Left ventricle myocardium inferior (tissue), 1 donor: ENCODE measurements around the gene FGF12. TPM values are rescaled to one million over a fixed set of nuclear protein-coding genes. Genes with fewer than 3 reads are reported as not detected.
A peak's percentile ranks its signal among the peaks of the same experiment; 100 is the strongest.

Experiments
- DNase-seq: peaks from one replicate; pipeline ENCODE4 v3.0.0-alpha.2; 2020
- H3K27ac ChIP-seq: fragments of 200-600 bp; replicated peaks from 2 replicates; pipeline ENCODE4 v1.8.0; 2021
- H3K27me3 ChIP-seq: fragments of 200-600 bp; 2 replicates; pipeline ENCODE4 v1.8.0; 2021; ENCODE audit warnings: low read depth
- H3K36me3 ChIP-seq: fragments of 200-600 bp; 2 replicates; pipeline ENCODE4 v1.8.0; 2021
- H3K4me1 ChIP-seq: fragments of 200-600 bp; 2 replicates; pipeline ENCODE4 v1.8.0; 2021
- H3K4me3 ChIP-seq: fragments of 200-600 bp; 2 replicates; pipeline ENCODE4 v1.8.0; 2021; ENCODE audit warnings: mild to moderate bottlenecking, moderate library complexity
- H3K9me3 ChIP-seq: fragments of 200-600 bp; replicated peaks from 2 replicates; pipeline ENCODE4 v1.8.0; 2021
- intact Hi-C: fragments of 100-400 bp; cut with micrococcal nuclease; formaldehyde crosslinking; loops from one replicate; pipeline ENCODE4 v1.11.0; 2022
- total RNA-seq: library from RNA; stranded (reverse); fragmentation: NEBNext Ultra II Directional; extraction: Animal tissue kit (Norgen Biotek cat#: 25700); gene quantifications from one replicate; pipeline ENCODE4 v1.2.1, GENCODE V29; 2021
- TF ChIP-seq, protein P1 (sequence below): fragments of 200-600 bp; IDR thresholded peaks from 2 replicates; pipeline ENCODE4 v1.8.0; 2021; ENCODE audit warnings: antibody characterized with exemption, mild to moderate bottlenecking, borderline replicate concordance
- donor health status: DM: no; HTN: yes; CAD: no; lungs with severe emphysema.

The FGF12 gene
- total RNA-seq, 1 donor from 2014 or later, result 325 TPM

DNA sequence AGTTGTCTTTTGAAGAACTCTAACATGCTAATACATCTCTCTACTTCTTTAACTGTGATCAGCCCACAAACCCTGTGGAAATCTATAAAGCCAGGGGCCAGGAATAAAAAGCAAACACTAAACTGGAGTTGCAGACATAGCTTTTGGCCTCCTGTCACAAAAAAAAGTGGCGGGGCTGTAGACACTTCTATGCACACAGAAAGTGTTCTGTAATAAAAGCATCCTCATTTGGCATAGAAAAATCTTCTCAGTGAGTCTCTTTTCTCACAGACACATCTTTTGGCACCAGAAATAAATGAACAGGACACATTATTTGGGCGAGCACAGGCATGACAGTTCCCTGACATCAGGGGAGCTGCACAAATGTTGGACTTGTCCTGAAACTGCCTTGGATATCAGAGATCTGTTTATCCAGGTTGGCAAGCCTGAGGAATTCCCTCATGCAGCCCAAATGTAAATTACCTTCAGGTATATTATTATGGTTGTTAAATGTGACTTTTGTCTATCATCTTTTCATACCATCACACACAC is 355.4 kb downstream of the FGF12 start:
- Histone ChIP-seq H3K9me3 (no peaks in the 10 kb centered on the region), H3K27ac (no peak overlapping the region), H3K36me3 (no peaks in the 10 kb centered on the region), H3K27me3 (no peaks in the 10 kb centered on the region), H3K4me1 (peaks cover 55% of the 10 kb centered on the region), H3K4me3 (no peak overlapping the region)
- no peak for DNase-seq
- intact Hi-C loops, result no loop called here
- TF ChIP-seq, protein P1, sequence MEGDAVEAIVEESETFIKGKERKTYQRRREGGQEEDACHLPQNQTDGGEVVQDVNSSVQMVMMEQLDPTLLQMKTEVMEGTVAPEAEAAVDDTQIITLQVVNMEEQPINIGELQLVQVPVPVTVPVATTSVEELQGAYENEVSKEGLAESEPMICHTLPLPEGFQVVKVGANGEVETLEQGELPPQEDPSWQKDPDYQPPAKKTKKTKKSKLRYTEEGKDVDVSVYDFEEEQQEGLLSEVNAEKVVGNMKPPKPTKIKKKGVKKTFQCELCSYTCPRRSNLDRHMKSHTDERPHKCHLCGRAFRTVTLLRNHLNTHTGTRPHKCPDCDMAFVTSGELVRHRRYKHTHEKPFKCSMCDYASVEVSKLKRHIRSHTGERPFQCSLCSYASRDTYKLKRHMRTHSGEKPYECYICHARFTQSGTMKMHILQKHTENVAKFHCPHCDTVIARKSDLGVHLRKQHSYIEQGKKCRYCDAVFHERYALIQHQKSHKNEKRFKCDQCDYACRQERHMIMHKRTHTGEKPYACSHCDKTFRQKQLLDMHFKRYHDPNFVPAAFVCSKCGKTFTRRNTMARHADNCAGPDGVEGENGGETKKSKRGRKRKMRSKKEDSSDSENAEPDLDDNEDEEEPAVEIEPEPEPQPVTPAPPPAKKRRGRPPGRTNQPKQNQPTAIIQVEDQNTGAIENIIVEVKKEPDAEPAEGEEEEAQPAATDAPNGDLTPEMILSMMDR, result no peak

DNA sequence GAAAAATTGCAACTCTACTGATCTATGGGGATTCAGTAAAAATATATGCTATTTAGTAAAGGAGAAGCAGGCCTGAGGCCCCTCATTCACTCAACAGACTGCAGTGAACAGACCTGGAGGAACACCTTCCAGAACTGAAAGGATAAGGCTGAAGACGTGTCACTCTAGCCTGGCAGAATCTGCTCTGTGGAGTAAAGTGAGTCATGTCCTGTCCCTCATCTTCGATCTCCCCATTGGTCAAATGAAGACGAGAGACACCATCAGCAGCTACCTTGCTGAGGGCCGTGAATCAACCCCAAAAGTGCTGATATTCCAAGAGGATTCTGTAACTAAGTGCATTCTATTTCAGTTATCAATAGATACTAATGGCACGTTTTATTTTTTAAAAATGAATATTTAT is 359.7 kb downstream of the FGF12 start:
- H3K27ac ChIP-seq, result no peak overlapping the region
- intact Hi-C loops, result no loop called here
- peaks cover 63% of the 10 kb centered on the region for H3K4me1 ChIP-seq

DNA sequence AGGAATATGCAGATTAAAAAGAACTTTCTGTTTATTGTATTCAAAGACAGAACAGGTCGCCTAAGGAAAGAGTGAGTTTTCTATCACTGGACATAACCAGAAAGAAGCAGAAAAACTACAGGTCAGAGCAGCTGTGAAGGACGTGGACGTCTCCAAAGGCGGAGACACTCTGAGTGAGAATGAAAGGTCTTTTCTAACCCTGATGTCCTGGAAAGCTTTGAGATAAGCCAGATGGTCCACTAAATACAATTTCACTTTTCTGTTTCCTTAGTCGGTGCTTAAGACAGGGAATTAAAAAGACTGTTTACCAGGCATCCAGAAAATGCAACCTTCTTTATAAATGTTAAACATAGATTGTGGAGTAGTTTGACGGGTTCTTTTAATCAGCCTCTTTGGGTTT is 360.4 kb downstream of the FGF12 start:
- H3K9me3 ChIP-seq, result no peaks in the 10 kb centered on the region
- no peak for DNase-seq
- no peaks in the 10 kb centered on the region for H3K36me3 ChIP-seq
- H3K4me1 ChIP-seq, result peaks cover 56% of the 10 kb centered on the region
- intact Hi-C loops, result no loop called here
- H3K4me3 ChIP-seq, result no peak overlapping the region
- H3K27me3 ChIP-seq, result no peaks in the 10 kb centered on the region
- TF ChIP-seq, protein P1, result no peak
- H3K27ac ChIP-seq, result peak overlapping the region; percentile 25

More for the DNA sequence above, 359.7 kb downstream of the FGF12 start:
- H3K4me3 ChIP-seq, result no peak overlapping the region
- no peaks in the 10 kb centered on the region for H3K9me3 ChIP-seq
- H3K36me3 ChIP-seq, result no peaks in the 10 kb centered on the region
- TF ChIP-seq, protein P1, result no peak
- no peaks in the 10 kb centered on the region for H3K27me3 ChIP-seq
- DNase-seq, result no peak

DNA sequence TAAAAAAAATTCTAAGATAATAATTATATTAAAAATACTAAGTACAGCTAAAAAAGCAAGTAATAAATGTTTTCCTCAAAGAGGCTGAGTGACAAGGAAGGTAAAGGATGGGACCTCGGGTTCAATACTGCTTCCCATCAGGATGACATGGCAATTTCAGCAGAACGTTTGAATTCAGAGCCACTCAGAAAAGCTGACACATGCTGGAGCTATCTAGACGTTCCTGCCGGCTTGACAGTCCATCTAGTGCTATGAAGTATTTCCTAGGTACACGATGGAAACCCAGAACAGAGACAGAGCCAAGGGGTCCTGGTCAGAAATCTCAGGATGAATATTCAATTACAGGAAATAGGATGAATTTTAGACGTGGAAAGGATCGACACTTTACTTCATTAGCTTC is 361.8 kb downstream of the FGF12 start:
- peak overlapping the region; percentile 24 for H3K27ac ChIP-seq
- no peak overlapping the region for H3K4me3 ChIP-seq
- intact Hi-C loops, result no loop called here
- H3K27me3 ChIP-seq, result no peaks in the 10 kb centered on the region
- H3K36me3 ChIP-seq, result no peaks in the 10 kb centered on the region
- TF ChIP-seq, protein P1, result no peak
- H3K4me1 ChIP-seq, result peaks cover 53% of the 10 kb centered on the region
- DNase-seq, result no peak
- no peaks in the 10 kb centered on the region for H3K9me3 ChIP-seq

DNA sequence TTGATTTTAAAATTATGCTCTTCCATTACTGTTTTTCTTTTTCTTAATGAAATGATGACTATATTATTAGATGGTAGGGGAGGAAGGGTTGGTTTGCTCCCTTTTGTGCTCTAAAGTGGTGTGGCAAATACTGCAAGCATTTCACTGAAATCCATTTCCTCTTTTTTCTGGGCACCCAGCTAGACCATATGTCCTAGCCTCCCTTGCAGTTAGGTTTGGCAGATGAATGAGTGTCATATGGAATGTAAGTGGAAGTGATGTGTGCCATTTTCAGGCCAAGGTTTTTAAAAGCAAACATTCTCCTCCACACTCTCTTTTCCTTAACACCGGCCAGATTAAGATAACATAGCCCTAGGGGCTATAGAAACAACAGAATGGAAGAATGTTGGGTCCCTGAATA is 363.0 kb downstream of the FGF12 start:
- H3K36me3 ChIP-seq, result peaks cover 3% of the 10 kb centered on the region
- no peak for DNase-seq
- TF ChIP-seq, protein P1, result no peak
- H3K9me3 ChIP-seq, result no peaks in the 10 kb centered on the region
- H3K4me1 ChIP-seq, result peaks cover 40% of the 10 kb centered on the region
- H3K27ac ChIP-seq, result no peak overlapping the region
- no peak overlapping the region for H3K4me3 ChIP-seq
- intact Hi-C loops, result no loop called here
- H3K27me3 ChIP-seq, result no peaks in the 10 kb centered on the region

DNA sequence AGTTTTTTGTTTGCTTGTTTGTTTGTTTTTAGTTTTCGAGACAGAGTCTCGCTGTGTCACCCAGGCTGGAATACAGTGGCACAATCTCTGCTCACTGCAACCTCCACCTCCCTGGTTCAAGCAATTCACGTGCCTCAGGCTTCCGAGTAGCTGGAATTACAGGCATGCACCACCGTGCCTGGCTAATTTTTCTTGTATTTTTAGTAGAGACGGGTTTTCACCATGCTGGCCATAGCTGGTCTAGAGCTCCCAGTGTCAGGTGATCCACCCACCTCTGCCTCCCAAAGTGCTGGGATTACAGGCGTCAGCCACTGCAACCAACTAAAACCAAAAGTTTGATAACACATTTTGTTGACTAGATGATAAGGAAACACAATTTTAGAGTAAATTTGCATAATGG is 372.7 kb downstream of the FGF12 start:
- Histone ChIP-seq H3K4me1 (peaks cover 25% of the 10 kb centered on the region), H3K4me3 (no peak overlapping the region), H3K27me3 (no peaks in the 10 kb centered on the region), H3K36me3 (no peaks in the 10 kb centered on the region), H3K27ac (no peak overlapping the region), H3K9me3 (no peaks in the 10 kb centered on the region)
- TF ChIP-seq, protein P1, result no peak
- intact Hi-C loops, result no loop called here
- no peak for DNase-seq
